ENCODE measurements around the gene HUS1B.

DNA sequence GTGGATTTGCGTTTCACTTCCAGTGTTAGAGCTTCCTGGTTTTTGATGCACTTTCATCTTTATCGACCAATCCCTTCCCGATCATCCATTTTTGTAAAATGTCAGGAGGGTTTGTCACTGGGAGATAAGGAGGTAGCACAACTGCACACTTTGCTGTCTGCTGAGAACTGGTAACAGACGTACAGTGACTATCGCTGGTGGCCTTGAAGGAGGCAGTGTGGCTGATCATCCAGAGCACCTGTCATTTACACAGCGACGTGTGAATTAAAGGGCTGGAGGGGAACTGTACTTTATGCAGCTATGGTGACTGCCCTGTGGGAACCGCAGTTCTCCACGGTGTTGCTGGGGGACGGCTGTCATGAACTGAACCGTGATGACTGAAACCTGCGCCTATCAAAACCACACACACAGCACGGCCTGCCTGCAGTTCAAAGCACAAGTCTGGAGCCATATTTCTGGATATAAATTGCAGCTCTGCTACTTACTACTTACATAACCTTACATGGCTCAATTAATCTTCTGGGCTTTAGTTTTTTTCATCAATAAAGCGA, 50.0 kb downstream of the HUS1B start:
- TF ChIP-seq, protein P1, sequence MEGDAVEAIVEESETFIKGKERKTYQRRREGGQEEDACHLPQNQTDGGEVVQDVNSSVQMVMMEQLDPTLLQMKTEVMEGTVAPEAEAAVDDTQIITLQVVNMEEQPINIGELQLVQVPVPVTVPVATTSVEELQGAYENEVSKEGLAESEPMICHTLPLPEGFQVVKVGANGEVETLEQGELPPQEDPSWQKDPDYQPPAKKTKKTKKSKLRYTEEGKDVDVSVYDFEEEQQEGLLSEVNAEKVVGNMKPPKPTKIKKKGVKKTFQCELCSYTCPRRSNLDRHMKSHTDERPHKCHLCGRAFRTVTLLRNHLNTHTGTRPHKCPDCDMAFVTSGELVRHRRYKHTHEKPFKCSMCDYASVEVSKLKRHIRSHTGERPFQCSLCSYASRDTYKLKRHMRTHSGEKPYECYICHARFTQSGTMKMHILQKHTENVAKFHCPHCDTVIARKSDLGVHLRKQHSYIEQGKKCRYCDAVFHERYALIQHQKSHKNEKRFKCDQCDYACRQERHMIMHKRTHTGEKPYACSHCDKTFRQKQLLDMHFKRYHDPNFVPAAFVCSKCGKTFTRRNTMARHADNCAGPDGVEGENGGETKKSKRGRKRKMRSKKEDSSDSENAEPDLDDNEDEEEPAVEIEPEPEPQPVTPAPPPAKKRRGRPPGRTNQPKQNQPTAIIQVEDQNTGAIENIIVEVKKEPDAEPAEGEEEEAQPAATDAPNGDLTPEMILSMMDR (IDR thresholded peaks at IDR 0.05) = no peak
- TF ChIP-seq POLR2A (IDR thresholded peaks at IDR 0.05) = no peak

Data from tibial nerve (tissue), 3 donors.